Activated CD4-positive, CD25-positive, alpha-beta regulatory T cell treated with anti-CD3 and anti-CD28 coated beads, Interleukin-2, amount 50 U/mL, for 24 hours (primary cell): ENCODE data around the gene PPP2R2B.
"Not testable (repeated sequence)": the region's sequence is repeated elsewhere in the genome, so short reads cannot be mapped to it uniquely, and the experiment has no call there.

Source experiments
- ATAC-seq, 2 donors: fragments of 150-1000 bp; cut with Tn5 transposase; one replicate each; pipeline ENCODE4 v1.10.0; 2021; ENCODE audit warnings: mild to moderate bottlenecking in 1 of 2, moderate library complexity in 1 of 2

The PPP2R2B gene

DNA sequence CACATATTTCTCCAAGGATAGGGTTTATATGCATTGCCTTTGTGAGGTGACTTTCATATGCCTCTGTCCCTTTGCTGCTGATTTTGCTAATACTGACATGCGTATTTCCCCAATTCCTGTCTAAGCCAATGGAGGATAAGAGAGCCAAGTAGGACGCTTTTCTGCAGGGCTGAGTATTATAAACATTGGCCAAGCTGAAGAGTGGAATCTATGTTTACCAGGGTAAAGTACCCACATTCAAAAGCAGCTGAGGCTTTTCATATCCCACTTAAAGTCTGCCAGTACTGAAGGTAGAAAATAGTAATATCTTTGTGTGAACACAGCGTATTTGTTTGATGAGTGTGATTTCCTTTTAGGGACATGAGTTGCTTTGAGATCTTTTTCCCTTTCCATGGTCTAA, 233.7 kb downstream of the PPP2R2B start:
- no peak for ATAC-seq

DNA sequence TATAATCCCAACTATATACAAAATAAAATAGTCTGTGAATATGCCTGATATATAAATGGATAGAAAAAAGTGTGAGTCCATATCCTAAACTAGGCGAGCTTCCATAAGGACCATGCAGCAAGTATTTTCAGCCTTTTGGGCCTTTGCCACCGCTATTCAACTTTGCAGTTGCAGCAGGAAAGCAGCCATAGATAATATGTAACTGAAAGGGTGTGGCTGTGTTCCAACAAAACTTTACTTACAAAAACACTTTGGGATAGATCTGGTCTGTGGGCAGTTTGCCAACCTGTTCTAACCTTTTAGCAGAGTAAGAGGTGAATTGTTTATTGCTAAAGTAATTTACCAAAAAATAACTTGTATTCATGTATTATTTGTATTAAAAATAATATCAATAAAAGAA, 234.8 kb downstream of the PPP2R2B start:
- no peak for ATAC-seq

DNA sequence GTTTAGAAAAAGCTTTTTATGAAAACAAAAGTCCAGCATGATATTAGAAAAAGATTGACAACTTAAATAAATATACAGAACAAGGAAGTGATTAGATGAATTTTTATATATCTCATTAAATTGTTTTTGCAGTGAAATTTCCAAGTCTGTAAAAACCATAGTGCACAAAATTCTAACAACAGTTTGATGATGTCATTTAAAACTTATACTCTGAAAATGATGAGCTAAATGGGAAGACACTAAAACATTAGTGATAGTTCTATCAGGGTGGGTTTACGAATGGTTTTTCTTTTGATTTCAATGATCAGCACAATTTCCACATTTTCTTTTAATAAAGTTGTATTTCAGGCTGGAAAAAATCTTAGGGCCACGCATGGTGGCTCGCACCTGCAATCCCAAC, 236.1 kb downstream of the PPP2R2B start:
- no peak for ATAC-seq

DNA sequence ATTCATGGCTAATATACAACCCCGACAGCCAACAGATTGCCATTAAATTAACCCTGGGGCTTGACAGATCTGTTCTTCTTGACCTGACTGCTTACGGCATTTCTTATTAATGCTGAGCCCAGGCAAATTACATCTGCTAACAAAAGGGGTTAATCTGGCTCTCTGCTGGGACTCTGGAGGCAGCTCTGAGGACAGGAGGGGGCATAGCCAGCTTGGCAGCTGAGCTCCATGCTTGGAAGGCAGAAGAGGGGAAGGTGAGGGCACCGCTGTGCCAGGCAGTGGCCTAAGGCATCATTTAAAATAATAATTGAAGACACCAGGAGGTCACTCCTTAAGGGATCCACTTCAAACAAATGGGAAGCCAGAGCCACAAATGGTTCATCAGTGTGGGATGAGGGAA, 236.6 kb downstream of the PPP2R2B start:
- ATAC-seq = no peak

DNA sequence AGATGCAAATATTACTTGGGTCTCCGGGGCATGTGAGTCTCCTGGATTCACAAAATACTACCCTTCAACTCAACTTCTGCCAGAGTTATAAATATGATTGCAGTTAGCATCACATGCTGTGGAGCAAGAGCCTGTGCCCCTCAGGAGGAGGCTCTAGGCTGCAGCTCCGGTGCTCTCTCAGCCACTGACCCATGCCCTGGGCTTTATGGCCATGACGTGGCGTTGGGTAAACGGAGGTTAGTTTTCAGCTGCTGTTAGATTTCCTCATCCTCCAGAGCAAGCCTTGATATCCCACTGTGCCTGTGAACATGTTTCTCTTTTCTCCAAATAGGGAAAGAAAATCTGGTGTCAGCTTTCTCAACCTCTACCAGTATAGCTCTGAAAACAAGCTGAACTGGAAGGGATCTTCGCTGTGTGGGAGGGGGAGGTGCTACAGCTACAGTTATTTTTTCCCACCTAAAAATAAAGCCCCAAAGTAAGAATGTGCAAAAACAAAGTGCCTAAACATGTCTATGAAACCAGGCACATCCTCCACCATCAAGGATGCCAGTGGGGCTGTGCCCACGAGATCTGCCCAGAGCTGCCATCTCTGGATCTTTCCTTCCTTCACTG, 238.2 kb downstream of the PPP2R2B start:
- ATAC-seq = no peak

DNA sequence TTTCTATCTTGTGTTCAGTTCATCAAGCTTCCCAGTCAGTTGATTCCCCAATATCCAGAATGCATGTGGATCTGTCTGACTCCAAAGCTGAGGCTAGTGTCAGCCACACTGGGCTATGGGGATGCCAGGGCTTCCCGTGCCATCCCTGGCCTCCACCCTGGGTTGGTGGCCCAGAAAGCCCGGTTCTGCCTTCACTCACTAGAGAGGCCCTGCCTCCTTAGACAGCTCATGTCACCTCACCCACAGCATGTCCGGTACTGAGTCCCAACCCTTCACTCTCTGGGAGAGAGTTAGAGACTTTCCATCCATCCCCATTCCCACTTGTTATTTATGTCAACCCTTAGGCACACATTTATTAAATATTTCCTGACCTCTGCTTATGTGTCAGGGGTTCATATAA, 243.1 kb downstream of the PPP2R2B start:
- ATAC-seq = no peak

DNA sequence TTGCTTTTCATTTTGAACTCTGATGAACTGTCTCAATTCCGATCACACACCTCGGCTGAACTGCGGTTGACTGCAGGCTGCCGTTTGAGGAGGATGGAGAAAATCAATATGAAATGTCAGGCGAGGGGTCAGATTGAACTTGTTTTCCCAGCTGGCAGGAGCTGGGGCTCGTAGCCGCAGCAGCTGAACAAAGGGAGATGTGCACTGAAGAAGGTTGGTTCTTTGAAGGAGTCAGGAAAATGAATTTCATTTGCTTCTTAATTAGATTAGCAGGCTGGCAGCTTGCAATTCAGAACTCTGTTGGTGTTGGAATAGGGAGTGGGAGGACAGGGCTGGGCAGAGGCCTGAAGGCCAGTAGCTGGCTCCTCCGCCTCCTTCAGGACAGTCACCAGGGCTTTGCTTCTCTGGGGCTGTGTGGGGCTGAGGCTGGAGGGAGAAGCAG, 245.2 kb downstream of the PPP2R2B start:
- no peak for ATAC-seq

DNA sequence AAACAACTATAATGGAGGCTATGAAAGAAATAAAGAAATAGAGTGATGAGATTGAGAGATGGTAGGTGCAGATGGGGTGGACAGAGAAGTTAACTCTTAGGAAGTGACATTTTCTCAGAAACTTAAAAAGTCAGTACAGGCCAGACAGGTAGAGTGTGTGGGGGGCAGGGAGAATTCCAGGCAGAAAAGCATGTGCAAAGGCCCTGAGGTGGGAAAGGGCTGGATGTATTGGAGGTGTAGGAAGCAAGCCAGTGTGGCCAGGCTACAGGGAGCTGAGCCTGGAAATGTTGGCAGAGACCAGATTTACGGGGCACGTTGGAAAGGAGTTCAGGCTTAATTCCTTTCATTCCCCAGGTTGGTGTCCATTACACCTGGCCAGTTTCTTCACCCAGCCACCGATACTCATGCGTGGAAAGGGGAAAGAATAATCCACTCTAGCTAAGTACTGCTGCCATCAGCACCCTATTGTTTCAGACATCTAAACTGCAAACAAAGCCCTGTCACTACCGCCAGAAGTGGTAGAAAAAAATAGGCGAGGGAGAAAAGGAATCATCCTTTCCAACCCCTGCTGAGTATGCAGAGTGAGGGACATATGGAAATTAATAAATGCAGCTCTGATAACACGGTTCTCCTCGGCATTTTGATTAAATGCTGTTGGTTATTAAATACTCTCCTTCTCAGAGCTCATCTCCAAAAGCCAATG, 245.8 kb downstream of the PPP2R2B start:
- ATAC-seq = no peak

DNA sequence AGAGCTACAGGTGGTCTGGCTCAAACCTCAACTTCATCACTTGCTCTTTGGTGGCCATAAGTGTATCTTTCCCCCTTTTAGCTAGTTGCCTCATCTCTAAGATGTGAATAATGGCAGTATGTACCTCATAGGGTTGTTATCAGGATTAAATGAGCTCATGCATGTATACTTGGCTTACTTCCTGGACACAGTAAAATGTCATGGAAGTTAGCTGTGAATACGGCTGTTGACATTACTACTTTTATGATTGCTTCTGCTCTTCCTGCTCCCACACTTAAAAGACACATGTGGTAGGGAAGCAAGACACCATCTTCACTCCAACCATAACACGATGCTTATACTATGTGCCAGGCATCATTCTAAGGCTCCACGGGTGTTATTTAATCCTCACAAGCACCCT, 248.1 kb downstream of the PPP2R2B start:
- no peak for ATAC-seq

DNA sequence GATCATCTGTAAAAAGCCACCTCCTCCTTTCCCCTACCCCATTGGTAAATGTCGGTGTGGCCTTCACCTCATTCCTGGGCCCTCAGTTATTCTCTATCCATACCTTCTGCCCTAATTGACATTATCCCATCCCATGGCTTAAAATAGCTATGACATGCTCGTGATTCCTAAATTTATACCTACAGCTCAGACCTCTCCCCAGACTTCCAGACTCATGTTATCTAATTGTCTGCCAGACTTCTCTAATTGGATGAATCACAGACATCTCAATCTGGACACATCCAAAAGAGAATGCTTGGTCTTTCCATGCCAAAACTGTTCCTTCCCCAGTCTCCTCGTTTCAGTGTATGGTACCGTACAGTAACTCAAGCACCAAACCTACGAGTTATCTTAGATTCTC, 249.6 kb downstream of the PPP2R2B start:
- no peak for ATAC-seq

DNA sequence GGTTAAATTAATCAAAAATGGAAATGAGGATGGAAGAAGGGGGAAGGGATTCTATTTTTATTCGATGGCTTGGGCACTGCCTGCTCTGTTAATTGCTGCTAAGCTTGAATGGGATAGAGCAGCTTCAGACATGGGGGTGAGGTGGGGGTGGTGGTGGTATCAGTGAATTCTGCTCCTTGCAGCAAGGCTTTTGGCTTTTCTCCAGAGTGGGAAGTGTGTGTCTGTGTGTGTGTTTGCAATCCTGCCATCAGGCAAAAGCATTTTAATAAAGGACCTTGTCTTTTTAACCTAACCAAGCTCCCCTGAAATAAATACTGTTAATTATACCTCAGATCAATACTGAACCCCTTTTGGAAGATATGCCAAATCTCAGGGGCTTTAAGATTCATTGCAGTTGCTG, 251.6 kb downstream of the PPP2R2B start:
- no peak for ATAC-seq

DNA sequence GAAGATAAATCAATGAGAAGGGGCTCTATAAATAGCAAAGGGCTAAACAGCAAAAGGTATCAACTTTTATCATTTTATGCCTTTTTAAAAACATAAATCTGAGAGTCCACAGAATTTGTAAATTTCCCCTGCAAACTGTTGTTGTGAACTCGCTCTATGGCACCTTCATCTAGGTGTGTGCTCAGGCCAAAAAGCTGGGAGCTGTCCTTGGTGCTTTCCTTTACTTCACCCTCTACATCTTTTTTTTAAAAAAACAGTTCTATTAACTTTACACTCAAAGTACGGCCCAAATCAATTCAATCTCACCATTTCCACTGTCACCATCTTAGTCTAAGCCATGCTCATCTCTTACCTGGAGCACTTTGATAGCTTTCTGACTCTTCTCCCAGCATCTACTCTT, 254.4 kb downstream of the PPP2R2B start:
- no peak for ATAC-seq

DNA sequence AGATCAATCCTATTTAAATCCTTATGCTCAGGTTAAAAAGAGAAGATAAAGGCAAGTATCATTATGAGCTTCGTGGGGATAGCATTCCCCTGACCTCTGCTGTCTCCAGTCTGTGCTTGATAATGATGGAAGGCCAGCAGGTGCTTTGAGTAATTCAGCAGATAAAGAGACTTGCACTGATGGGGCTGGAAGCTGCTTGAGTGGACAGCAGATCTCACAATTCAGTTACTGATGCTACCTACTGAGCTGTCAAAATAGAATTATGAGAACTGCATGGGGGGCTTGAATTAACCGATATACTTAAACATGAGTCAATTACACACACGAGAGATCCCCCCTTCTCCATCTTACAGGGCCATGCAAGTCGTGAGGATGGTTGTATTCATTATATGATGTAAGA, 254.9 kb downstream of the PPP2R2B start:
- no peak for ATAC-seq

DNA sequence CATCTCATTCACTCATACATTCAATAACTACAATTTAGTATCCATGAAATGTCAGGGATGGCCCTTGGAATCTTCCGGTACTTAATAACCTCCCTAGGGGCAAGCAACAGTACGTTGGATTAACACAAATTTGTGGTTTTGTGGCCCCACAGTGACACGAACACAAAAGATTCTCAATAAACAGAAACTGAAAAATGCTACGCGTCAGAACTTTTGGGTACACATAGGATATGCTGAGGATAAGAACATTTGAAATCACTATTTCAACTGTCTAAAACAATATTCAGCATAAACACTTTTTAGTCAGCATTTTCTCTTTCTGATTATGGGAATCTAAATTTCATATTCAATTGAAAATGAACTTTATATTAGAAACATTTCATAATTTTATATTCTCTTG, 255.5 kb downstream of the PPP2R2B start:
- no peak for ATAC-seq

DNA sequence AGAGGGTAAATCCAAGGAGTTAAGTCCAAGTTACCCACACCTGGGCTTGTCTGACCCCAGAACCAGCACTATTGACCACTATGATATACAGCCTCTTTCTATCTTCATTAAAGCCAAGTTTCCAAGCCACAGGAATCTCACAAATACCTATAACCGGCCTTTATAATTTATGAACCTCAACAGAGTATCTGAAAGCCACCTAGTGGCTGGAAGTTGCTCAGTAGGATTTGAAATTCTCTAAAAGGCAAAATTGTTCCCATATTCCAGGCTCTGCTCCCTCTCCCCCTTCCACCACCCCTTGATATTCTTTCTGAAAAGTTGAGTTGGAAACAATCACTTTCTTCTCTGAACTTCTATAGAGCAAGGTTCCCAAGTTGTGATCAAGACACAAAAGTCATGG, 256.2 kb downstream of the PPP2R2B start:
- no peak for ATAC-seq

DNA sequence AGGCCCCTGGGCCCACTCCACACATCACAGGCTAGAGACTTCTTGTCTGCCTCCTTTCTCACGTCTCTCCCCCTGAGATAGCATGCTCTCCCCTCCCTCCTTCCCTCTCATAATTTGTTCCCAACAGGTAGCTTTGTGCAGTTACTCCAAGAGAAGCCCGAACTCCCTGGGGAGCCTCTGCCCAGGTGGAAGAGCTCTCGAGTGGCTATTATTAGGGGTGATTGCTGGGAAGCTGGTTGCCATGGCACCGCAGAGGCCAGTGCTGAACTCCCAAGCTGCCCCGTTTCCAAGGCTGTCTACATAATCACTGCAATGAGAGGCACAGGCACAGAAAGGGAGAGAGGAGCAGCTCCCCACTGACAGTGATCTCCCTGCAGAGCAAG, 257.9 kb downstream of the PPP2R2B start:
- no peak for ATAC-seq

DNA sequence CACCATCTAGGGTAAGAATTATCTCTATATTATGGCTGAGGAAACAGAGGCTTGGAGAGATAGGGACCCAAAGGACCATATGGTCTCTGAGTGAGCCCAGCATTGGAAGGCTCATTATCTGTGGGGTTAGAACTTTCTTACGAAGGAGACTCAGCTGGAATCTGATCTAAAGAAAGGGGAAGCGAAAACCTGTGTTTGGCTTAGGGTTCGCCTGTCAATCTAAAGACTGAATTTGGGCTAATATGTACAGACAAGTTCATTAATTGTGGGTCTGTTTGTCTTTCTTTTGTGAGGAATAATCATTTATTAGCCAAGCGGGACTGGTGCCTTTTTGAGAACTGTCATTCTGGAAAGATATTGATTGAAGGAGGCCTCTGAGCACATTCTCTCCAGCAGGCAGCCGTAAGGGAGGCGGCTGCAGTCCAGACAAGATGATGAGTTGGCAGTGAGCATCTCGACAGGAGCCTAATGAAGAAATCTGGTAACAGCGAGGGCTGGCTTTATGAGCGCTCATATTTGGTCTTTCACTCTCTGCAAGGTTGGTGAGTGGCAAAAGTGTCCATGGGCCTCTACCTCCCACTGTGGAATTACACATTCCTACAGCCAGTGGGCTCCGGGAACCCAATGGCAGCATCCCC, 258.4 kb downstream of the PPP2R2B start:
- ATAC-seq = no peak

DNA sequence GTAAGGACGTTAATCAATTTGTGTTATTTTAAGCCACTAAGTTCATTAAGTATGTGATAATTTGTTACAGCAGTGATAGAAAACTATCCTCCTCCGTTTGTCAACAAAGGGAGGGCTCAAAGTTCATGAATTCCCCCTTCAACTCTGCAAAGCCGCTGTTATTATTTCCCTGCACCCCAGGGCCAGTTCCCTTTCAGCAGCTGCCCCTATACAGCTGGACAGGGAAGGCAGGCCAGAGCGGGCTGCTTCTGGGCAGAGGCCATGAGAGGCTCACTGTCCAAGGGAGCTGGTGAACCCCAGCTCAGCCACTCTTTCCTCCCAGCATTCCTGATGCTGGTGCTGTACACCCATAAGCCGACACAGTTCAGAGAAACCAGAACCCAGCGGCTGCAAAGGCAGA, 260.1 kb downstream of the PPP2R2B start:
- no peak for ATAC-seq

DNA sequence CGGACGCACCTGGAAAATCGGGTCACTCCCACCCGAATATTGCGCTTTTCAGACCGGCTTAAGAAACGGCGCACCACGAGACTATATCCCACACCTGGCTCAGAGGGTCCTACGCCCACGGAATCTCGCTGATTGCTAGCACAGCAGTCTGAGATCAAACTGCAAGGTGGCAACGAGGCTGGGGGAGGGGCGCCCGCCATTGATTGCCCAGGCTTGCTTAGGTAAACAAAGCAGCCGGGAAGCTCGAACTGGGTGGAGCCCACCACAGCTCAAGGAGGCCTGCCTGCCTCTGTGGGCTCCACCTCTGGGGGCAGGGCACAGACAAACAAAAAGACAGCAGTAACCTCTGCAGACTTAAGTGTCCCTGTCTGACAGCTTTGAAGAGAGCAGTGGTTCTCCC, 268.8 kb downstream of the PPP2R2B start:
- ATAC-seq = not testable (repeated sequence)

DNA sequence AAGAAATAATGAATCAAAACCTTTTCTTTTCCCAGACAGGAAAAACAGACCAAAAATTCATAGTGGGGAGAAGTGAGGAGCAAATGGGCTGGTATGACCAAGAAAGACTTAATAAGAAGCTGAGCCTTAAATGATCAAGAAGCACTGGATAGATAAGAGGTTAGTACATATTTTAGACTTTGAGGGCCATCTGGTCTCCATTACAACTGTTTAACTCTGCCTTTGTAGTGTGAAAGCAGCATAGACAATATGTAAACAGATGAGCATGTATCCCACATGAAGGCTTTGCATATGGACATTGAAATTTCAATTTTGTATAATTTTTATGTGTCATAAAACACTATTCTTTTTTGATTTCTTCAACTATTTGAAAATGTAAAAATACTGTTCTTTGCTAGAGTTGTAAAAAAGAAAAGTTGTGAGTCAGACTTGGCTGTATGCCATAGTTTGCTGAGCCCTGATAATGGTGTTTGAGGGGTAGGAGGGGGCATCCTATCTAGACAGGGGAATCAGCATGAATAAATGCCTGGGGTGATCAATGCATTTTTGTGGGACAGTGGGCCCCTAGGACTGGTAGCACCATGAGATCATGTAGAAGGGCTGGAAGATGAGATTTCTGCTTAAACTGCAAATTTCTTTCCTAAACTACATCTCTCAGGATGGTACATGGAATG, 270.8 kb downstream of the PPP2R2B start:
- ATAC-seq = no peak

DNA sequence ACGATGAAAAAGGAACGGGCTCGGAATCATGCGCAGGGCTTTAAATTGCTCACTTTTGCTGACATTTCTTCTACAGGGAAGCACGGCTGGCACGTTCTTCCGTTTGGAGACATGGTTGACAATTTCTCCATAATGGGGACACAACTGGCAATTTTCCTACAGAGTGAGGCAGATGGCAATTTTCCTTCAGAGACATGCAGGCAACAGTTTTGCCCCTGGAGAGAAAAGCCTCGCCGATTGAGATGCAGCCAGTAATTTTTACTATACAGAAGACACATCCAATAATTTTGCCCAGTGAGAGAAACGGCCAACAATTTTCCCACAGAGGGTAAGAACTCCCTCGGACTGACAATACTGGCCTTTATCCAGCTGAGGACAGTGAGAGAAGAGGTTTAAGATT, 271.7 kb downstream of the PPP2R2B start:
- no peak for ATAC-seq

DNA sequence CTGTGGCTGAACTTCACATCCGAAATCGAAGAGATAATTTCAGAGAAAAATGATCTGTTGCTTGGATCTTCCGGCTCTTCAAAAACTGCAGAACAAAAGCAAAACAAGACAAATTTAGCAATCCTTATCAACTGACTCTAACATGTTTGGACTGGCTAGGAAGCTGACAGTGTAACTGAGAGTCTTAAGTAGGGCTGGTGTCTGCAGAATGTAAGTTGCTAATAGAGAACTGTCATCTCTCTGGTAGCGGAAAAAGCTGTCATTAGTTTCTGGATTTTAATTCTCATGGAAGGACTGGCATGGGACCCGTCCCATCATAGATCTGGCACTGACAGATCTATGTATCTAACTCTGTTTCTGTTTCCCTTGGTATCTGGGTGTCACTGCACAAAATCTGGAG, 278.2 kb downstream of the PPP2R2B start:
- ATAC-seq = no peak

DNA sequence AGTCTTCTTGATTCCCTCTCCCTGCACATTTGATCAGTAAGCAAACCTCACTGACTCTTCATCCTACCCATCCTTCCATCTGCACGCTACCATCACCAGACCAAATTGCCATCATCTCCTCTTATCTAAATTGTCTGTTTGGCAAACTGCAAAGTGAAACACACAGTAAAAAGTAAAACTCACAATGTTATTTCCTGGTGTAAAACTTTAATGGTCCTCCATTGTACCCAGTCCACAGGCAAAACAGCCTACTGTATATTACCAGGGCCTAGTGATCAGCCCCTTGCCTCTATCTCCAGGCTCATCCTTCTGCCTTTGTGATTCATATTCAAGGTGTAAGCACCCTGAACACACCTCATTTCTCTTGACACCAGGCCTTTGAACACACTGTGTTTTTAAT, 279.3 kb downstream of the PPP2R2B start:
- no peak for ATAC-seq

DNA sequence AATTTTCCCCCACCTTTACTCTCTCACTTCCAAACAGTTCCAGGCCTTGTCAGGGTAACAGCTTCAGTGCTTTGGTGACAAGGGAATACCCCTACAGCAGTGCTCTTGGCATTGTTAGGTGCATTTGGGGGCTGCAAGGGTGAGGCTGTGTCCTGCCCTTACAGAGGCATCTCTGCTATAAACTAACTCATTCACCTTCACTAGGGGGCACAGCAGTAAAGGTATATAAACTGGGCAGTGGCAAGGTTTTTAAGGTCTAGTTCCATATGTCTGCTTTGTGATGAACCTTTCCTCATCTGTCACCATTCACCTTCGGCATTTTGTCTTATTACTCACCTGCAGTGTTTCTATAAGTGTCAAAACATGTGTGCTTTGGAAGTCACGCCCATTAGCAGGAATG, 283.5 kb downstream of the PPP2R2B start:
- ATAC-seq = no peak
